Mucosa of descending colon (tissue), 3 donors: Measurements from ENCODE around the gene C20orf202. TPM values are rescaled to one million over a fixed set of nuclear protein-coding genes. Genes with fewer than 3 reads are reported as not detected.
A peak's percentile ranks its signal among the peaks of the same experiment; 100 is the strongest.

Experiments
- ATAC-seq: fragments of 200-7000 bp; cut with Tn5 transposase; one replicate; pipeline ENCODE4 v1.9.1; 2020; ENCODE audit warnings: mild to moderate bottlenecking, moderate library complexity
- DNase-seq, 3 donors: peaks; one replicate each; pipeline ENCODE4 v3.0.0-alpha.2; 2020
- H3K36me3 ChIP-seq: fragments of 200-600 bp; one replicate; pipeline ENCODE4 v1.8.0; 2021; ENCODE audit warnings: low read depth, mild to moderate bottlenecking
- H3K4me1 ChIP-seq: fragments of 200-600 bp; one replicate; pipeline ENCODE4 v1.8.0; 2021; ENCODE audit warnings: low read depth, mild to moderate bottlenecking
- H3K4me3 ChIP-seq: fragments of 200-600 bp; one replicate; pipeline ENCODE4 v1.8.0; 2021; ENCODE audit warnings: mild to moderate bottlenecking
- H3K9me3 ChIP-seq: fragments of 200-600 bp; one replicate; pipeline ENCODE4 v1.8.0; 2021; ENCODE audit warnings: mild to moderate bottlenecking
- intact Hi-C, 2 donors: fragments of 100-400 bp; cut with DNase I in 1 of 2; cut with micrococcal nuclease in 1 of 2; formaldehyde crosslinking; loops; one replicate each; pipeline versions ENCODE4 v1.11.0 to v1.11.1; 2022; cut with DNase I, micrococcal nuclease
- total RNA-seq, 3 donors: library from RNA; stranded (reverse); fragmentation: NEBNext Ultra II Directional in 2 of 3; extraction: Animal tissue kit (Norgen Biotek cat#: 25700) in 2 of 3; gene quantifications; one replicate each; pipeline versions ENCODE4 v1.2.1 to v1.2.4, GENCODE V29; 2021 to 2023
- TF ChIP-seq, protein P1 (sequence below): fragments of 200-600 bp; IDR thresholded peaks from one replicate; pipeline ENCODE4 v1.8.0; 2022; ENCODE audit warnings: antibody characterized with exemption, mild to moderate bottlenecking
- donor health status: DM: no; HTN: no; CAD: no; lungs with moderate emphysema.
- donor health status: DM: no; HTN: no; CAD: no.
- donor health status: DM: no; HTN: yes; CAD: no.

The C20orf202 gene
- total RNA-seq, 3 donors from 2014 or later = 0.23 to 0.48 TPM; not detected in 1

DNA sequence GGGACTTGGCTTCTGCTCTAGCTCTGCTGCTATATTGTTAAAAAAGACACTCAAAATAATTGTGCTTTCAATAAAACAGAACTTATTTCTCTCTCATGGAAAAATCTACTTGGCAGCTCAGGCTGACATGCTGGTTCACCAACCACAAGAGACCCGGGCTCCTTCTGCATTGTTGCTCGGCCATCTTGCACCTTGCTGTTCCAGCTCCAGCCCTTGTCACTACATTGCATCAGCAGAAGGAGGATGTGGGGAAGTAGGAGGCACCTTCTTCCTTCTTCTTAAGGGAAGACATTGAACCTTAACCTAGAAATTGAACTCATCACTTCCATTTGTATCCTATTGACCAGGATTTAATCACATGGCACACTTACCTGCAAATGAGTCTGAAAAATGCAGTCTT lies 6.6 kb upstream of the C20orf202 start:
- Histone ChIP-seq H3K4me1 (no peaks in the 10 kb centered on the region), H3K36me3 (no peaks in the 10 kb centered on the region), H3K4me3 (no peak overlapping the region), H3K9me3 (no peaks in the 10 kb centered on the region)
- no peak for ATAC-seq
- TF ChIP-seq, protein P1, sequence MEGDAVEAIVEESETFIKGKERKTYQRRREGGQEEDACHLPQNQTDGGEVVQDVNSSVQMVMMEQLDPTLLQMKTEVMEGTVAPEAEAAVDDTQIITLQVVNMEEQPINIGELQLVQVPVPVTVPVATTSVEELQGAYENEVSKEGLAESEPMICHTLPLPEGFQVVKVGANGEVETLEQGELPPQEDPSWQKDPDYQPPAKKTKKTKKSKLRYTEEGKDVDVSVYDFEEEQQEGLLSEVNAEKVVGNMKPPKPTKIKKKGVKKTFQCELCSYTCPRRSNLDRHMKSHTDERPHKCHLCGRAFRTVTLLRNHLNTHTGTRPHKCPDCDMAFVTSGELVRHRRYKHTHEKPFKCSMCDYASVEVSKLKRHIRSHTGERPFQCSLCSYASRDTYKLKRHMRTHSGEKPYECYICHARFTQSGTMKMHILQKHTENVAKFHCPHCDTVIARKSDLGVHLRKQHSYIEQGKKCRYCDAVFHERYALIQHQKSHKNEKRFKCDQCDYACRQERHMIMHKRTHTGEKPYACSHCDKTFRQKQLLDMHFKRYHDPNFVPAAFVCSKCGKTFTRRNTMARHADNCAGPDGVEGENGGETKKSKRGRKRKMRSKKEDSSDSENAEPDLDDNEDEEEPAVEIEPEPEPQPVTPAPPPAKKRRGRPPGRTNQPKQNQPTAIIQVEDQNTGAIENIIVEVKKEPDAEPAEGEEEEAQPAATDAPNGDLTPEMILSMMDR = no peak
- no peak for DNase-seq
- intact Hi-C loops = no loop called here

DNA sequence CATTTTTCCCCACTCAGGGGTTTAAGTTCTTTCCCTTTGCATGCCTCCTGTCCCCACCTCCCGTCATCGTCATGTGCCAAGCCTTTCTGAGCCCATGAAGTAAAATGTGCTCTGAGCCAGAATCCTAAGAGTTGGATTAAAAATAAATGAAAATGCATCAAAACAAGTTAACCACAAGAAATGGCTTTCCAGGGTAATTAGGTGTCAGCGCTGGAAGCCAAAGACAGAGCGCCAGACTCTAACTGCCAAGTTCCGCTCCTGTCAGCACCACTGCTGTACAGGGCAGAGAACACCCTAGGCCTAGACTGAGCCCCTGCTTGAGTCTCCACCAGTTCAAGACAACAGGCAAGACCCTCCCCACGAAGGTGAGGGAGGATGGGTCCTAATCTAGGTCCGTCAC lies 5.5 kb upstream of the C20orf202 start:
- no peak for DNase-seq
- ATAC-seq = no peak
- no peak overlapping the region for H3K4me3 ChIP-seq
- no peaks in the 10 kb centered on the region for H3K4me1 ChIP-seq
- no peaks in the 10 kb centered on the region for H3K36me3 ChIP-seq
- TF ChIP-seq, protein P1 = no peak
- no peaks in the 10 kb centered on the region for H3K9me3 ChIP-seq
- intact Hi-C loops = no loop called here

DNA sequence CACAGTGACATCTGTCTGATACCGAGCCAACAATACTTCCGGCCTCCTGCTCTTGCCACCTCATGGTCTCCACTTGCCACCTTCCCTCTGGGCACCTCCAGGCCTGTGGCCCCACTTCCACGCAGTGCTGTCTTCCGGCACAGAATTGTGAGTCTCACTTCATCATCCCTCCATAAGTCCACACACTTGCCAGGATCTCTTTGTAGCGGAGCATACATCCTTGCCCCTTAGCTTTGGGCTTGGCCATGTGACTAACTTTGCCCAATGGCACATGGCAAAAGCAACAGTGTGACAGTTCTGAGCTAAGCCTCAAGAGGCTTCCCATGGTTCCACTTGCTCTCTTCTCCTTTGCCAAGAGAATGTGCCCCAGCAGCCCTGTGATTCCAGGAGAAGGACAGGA lies 4.5 kb upstream of the C20orf202 start:
- TF ChIP-seq, protein P1 = no peak
- H3K9me3 ChIP-seq = no peaks in the 10 kb centered on the region
- intact Hi-C loops = no loop called here
- H3K36me3 ChIP-seq = no peaks in the 10 kb centered on the region
- ATAC-seq = no peak
- peaks cover 4% of the 10 kb centered on the region for H3K4me1 ChIP-seq
- no peak overlapping the region for H3K4me3 ChIP-seq
- DNase-seq = no peak

DNA sequence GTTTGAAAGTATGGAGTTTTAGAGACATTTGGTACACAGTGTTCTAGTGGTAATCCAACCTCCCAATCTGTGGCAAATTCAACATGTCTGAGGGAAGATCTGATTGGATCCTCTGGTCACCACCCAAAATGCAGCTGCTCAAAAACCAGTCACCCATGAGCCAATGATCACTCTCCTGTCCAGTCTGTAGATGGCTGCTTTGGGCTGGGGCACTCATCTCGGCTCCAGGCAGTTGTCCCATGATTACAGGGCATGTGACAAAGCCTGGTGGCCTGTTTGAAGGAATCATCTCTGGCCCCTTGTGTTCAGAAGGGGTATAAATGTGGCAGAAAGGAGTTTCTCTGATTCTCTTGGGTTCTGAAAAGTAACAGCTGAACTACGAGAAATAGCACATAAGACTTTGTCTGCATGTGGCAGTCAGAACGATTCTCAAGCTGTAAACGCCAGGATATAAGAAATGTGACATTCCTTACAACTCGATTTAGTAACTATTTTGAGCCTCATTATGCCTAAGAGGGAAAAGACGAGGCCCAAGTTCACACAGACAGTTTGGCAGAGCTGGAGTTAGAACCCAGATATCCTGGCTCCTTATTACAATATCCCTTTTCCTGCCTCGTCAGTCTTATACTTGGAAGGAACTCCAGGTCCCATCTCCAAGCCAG lies 3.9 kb upstream of the C20orf202 start:
- TF ChIP-seq, protein P1 = no peak
- peaks cover 9% of the 10 kb centered on the region for H3K4me1 ChIP-seq

DNA sequence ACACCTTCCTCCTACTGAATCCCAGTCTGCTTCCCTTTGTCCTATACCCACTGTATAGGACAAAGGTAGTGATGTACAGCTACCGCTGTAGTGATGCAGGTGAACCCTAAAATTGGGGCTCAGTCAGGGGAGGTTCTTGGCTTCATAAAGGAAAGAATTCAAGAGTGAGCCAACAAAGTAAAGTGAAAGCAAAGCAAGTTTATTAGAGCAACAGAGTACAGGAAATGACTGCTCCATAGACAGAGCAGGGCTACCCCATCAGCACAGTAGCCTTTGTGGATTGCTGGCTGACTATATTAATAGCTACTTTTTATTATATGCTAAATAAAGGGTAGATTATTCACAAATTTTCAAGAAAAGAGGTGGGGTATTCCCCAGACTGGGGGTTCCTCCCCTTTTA lies 3.3 kb upstream of the C20orf202 start:
- no peak overlapping the region for H3K4me3 ChIP-seq
- H3K36me3 ChIP-seq = no peaks in the 10 kb centered on the region
- intact Hi-C loops = no loop called here
- no peak for DNase-seq
- H3K9me3 ChIP-seq = no peaks in the 10 kb centered on the region
- ATAC-seq = no peak
- H3K4me1 ChIP-seq = peaks cover 9% of the 10 kb centered on the region
- TF ChIP-seq, protein P1 = no peak

More for the DNA sequence above, 3.9 kb upstream of the C20orf202 start:
- intact Hi-C loops = no loop called here
- DNase-seq = no peak
- Histone ChIP-seq H3K36me3 (no peaks in the 10 kb centered on the region), H3K9me3 (no peaks in the 10 kb centered on the region), H3K4me3 (no peak overlapping the region)
- ATAC-seq = no peak

DNA sequence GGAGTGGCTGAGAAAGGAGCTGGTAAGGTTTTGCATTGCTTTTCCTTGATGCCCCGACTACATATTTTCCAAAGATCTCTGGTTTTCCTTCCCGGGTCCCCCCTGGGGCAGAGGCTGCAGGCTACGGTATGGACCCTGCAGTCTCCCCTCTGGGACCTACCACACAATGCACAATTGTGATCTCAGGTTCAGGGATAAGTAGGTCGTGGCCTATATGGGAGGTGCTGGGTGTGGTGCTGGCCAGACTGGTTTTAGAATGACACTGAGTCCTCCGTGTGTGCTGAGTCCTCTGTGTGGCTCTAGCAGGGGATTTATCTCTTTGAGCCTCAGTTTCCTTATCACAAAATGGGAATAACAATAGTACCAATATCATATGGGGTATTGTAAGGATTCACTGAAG lies 376 bp downstream of the C20orf202 start:
- intact Hi-C loops = no loop called here
- no peaks in the 10 kb centered on the region for H3K36me3 ChIP-seq
- H3K4me3 ChIP-seq = no peak overlapping the region
- H3K4me1 ChIP-seq = peaks cover 9% of the 10 kb centered on the region
- peak in 2 of 3 donors; percentile 49 for DNase-seq
- TF ChIP-seq, protein P1 = no peak
- no peaks in the 10 kb centered on the region for H3K9me3 ChIP-seq
- peak; percentile 86 for ATAC-seq
